ENCODE measurements around the gene NR5A1.

The NR5A1 gene

DNA sequence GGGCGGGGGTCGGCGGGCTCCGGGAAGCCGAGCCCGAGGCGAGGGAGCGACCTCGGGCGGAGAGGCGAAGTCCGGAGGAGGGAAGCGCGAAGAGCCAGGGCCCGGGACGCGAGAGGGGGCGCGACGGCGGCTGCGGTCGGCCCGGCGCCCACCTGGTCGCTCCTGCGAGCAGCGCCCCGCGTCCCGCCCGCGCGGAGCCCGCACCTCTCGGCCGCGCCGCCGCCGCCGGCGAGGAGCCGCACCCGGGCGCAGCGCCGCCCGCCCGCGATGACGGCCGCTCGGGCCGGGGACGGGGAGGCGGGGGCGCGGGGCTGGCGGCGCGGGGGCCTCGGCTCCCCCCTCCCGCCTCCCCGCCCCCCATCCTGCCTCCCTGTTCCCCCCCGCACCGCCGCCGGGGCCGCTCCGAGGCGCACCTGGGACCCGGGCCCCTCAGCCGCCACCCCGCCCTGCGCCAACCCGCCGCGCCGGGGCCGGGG, 2.6 kb downstream of the NR5A1 start:
- H3K79me2 ChIP-seq (ENCODE audit: insufficient read depth, low read depth): no peaks in the 10 kb centered on the region
- H3K4me3 ChIP-seq (IDR thresholded peaks at IDR 0.05; ENCODE audit: insufficient read depth, low read depth, low read length): no peak overlapping the region
- H3K36me3 ChIP-seq (ENCODE audit: insufficient read depth): no peaks in the 10 kb centered on the region
- H3K4me1 ChIP-seq (ENCODE audit: low read depth, poor library complexity, severe bottlenecking): no peaks in the 10 kb centered on the region
- no peaks in the 10 kb centered on the region for H4K20me1 ChIP-seq (ENCODE audit: insufficient read depth)
- TF ChIP-seq, protein P1, sequence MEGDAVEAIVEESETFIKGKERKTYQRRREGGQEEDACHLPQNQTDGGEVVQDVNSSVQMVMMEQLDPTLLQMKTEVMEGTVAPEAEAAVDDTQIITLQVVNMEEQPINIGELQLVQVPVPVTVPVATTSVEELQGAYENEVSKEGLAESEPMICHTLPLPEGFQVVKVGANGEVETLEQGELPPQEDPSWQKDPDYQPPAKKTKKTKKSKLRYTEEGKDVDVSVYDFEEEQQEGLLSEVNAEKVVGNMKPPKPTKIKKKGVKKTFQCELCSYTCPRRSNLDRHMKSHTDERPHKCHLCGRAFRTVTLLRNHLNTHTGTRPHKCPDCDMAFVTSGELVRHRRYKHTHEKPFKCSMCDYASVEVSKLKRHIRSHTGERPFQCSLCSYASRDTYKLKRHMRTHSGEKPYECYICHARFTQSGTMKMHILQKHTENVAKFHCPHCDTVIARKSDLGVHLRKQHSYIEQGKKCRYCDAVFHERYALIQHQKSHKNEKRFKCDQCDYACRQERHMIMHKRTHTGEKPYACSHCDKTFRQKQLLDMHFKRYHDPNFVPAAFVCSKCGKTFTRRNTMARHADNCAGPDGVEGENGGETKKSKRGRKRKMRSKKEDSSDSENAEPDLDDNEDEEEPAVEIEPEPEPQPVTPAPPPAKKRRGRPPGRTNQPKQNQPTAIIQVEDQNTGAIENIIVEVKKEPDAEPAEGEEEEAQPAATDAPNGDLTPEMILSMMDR (conservative IDR thresholded peaks at IDR 0.05; ENCODE audit: low read depth, low read length): no peak
- H3K27me3 ChIP-seq (ENCODE audit: insufficient read depth, low read depth): peaks cover 6% of the 10 kb centered on the region; the same call in 1 of the 2 replicates
- no peak overlapping the region for H3K4me2 ChIP-seq
- H3K27ac ChIP-seq: no peak overlapping the region
- H3K9ac ChIP-seq: no peak overlapping the region
- no peak overlapping the region for H2AFZ ChIP-seq (ENCODE audit: low read depth)

- Histone ChIP-seq H3K79me2 (ENCODE audit: insufficient read depth, low read depth) (no peaks in the 10 kb centered on the region), H3K4me1 (ENCODE audit: low read depth, poor library complexity, severe bottlenecking) (no peaks in the 10 kb centered on the region), H3K4me2 (no peak overlapping the region), H3K9ac (no peak overlapping the region), H3K36me3 (ENCODE audit: insufficient read depth) (no peaks in the 10 kb centered on the region), H3K27me3 (ENCODE audit: insufficient read depth, low read depth) (peaks cover 9% of the 10 kb centered on the region; the same call in 1 of the 2 replicates), H4K20me1 (ENCODE audit: insufficient read depth) (no peaks in the 10 kb centered on the region), H3K27ac (no peak overlapping the region), H3K4me3 (IDR thresholded peaks at IDR 0.05; ENCODE audit: insufficient read depth, low read depth, low read length) (no peak overlapping the region), H2AFZ (ENCODE audit: low read depth) (no peak overlapping the region)
- TF ChIP-seq, protein P1 (conservative IDR thresholded peaks at IDR 0.05; ENCODE audit: low read depth, low read length): no peak
These were observed 3.3 kb downstream of the NR5A1 start for GRCh38 chr9:124503713-124504529.

DNA sequence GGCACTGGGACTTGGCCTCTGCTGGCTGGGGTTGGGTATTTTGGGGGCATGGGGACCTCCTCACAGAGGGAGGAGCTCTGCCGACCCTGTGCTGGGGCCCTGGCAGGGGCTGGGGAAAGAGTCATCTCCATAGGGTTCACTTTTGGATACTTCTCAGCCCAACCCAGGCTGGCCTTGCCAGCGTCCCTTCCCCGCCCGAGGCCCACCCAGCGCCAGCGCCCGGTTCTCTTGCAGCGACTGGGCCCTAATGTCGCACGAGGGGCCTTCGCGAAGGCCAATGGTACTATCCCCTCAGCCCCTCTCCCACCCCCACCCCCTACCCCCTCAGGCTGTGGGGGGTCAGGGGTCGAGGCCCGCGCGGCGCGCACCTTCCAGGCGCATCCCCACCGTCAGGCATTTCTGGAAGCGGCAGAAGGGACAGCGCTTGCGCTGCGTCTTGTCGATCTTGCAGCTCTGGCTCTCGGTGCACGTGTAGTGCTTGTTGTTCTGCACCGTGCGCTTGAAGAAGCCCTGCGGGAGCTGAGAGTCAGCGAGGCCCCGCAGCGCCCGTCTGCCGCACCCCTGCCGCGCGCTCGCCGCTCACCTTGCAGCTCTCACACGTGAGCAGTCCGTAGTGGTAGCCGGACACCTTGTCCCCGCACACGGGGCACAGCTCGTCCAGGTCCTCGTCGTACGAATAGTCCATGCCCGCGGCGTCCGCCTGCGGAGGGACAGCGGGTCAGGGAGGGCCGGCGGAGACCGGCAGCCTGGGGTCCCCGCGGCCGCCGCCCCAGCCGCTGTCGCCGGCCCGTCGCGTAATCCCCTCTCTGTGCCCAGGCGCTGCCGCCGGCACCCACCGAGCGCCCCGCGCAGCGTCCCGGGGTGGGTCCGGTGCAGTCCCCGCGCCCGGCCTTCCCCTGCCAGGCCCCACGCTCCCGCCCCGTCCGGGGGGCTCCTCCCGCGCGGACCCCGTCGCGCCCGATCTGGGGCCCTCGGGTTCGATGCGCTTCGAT, 4.2 kb downstream of the NR5A1 start:
- no peak overlapping the region for H3K4me3 ChIP-seq (IDR thresholded peaks at IDR 0.05; ENCODE audit: insufficient read depth, low read depth, low read length)
- TF ChIP-seq, protein P1 (conservative IDR thresholded peaks at IDR 0.05; ENCODE audit: low read depth, low read length): no peak
- no peak overlapping the region for H2AFZ ChIP-seq (ENCODE audit: low read depth)
- no peaks in the 10 kb centered on the region for H3K4me1 ChIP-seq (ENCODE audit: low read depth, poor library complexity, severe bottlenecking)
- no peak overlapping the region for H3K27ac ChIP-seq
- no peaks in the 10 kb centered on the region for H3K79me2 ChIP-seq (ENCODE audit: insufficient read depth, low read depth)
- H3K27me3 ChIP-seq (ENCODE audit: insufficient read depth, low read depth): peaks cover 9% of the 10 kb centered on the region; the same call in 1 of the 2 replicates
- no peak overlapping the region for H3K9ac ChIP-seq
- H3K4me2 ChIP-seq: no peak overlapping the region
- no peaks in the 10 kb centered on the region for H4K20me1 ChIP-seq (ENCODE audit: insufficient read depth)
- H3K36me3 ChIP-seq (ENCODE audit: insufficient read depth): no peaks in the 10 kb centered on the region

- H4K20me1 ChIP-seq (ENCODE audit: insufficient read depth): no peaks in the 10 kb centered on the region
- H3K79me2 ChIP-seq (ENCODE audit: insufficient read depth, low read depth): no peaks in the 10 kb centered on the region
- H3K27me3 ChIP-seq (ENCODE audit: insufficient read depth, low read depth): peaks cover 12% of the 10 kb centered on the region; the same call in 1 of the 2 replicates
- no peak overlapping the region for H3K4me2 ChIP-seq
- H3K36me3 ChIP-seq (ENCODE audit: insufficient read depth): no peaks in the 10 kb centered on the region
- no peak overlapping the region for H3K27ac ChIP-seq
- TF ChIP-seq, protein P1 (conservative IDR thresholded peaks at IDR 0.05; ENCODE audit: low read depth, low read length): no peak
- H2AFZ ChIP-seq (ENCODE audit: low read depth): no peak overlapping the region
- H3K4me1 ChIP-seq (ENCODE audit: low read depth, poor library complexity, severe bottlenecking): no peaks in the 10 kb centered on the region
- no peak overlapping the region for H3K9ac ChIP-seq
- H3K4me3 ChIP-seq (IDR thresholded peaks at IDR 0.05; ENCODE audit: insufficient read depth, low read depth, low read length): no peak overlapping the region
These were observed 5.4 kb downstream of the NR5A1 start for GRCh38 chr9:124501771-124502320.

All from KMS-11 (cell line).